Colon (tissue), 2 donors: ENCODE results near the gene CFAP73.

Source experiments
- FAIRE-seq: peaks from 2 replicates; lab custom pipeline; 2012; peaks lifted over from hg19 to GRCh38; lab: Jason Lieb, UNC
- donor health status: control.
- donor health status: control.

The CFAP73 gene

DNA sequence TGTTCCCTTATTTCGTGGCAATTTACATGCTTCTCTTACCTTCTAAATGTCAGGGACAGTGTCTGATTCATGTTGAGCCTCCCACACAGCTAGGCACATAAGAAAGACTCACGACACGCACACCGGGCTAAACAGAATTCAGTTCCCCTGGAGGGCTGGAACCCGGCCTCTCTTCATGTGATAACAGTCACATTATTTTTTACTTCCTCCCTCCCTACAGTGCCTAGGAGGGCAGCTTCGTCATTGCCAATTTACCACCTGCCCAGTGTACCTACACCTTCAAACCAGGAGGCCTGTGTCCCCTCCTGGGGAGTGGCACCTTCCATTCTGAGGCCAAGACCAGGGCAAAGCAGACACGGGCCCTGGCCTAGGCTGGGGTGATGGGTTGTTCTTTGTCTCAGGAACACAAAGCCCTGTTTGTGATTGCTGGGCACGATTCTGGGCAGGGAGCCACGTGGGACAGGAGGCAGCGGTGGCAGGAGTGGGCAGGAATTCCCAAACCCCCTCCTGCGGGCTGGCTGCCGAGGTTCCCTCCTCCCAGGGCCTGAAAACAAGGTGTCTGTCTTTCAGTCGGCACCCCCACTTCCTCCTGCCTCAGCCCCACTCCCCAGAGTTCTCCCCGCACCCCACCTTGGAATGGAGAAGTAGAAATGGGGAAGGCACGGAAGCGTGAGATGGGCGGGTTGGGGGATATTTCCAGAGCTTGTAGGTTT is 7.2 kb upstream of the CFAP73 start:
- no peak for FAIRE-seq

DNA sequence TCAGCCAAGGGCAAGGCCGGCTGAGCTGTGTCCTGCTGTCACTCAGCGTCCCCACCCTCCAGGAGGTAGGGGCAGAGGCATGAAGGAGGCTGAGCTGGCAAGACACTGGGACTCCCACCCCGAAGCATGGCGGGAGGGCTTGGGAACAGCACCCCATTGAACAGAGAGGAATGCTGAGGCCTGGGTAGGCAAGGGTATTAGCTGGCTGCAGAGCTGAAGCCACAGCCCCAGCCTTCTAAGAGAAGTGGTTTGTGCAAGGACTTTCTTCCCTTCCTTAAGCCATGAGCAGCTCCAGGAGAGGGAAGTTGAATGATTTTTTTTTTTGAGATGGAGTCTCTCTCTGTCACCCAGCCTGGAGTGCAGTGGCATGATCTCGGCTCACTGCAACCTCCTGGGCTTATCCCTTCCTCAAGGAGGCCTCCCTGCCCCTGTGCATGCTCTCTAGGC is 6.6 kb upstream of the CFAP73 start:
- FAIRE-seq = no peak

- FAIRE-seq = no peak
These were observed 5.6 kb upstream of the CFAP73 start for GRCh38 chr12:113143959-113144358.

- FAIRE-seq = no peak
These were observed 4.7 kb upstream of the CFAP73 start for GRCh38 chr12:113144806-113145205.

GRCh38 chr12:113145720-113146551 is 3.6 kb upstream of the CFAP73 start:
- no peak for FAIRE-seq

- no peak for FAIRE-seq
These were observed 2.5 kb upstream of the CFAP73 start for GRCh38 chr12:113146999-113147398.

DNA sequence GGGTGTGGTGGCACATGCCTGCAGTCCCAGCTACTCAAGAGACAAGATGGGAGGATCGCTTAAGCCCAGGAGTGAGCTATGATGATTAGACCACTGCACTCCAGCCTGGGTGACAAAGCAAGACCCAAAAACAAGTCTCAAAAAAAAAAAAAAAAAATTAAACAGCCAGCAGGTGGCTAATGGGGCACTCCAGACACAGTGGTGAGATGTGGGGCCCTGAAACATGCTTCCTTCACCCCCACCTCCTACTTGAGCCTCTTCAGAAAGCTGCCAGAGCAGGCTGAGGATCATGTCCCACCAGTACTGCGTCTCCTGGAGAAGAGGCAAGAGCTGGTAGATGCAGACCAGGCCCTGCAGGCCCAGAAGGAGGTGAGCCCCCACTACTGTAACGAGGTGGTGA is 2.1 kb downstream of the CFAP73 start:
- FAIRE-seq = no peak

DNA sequence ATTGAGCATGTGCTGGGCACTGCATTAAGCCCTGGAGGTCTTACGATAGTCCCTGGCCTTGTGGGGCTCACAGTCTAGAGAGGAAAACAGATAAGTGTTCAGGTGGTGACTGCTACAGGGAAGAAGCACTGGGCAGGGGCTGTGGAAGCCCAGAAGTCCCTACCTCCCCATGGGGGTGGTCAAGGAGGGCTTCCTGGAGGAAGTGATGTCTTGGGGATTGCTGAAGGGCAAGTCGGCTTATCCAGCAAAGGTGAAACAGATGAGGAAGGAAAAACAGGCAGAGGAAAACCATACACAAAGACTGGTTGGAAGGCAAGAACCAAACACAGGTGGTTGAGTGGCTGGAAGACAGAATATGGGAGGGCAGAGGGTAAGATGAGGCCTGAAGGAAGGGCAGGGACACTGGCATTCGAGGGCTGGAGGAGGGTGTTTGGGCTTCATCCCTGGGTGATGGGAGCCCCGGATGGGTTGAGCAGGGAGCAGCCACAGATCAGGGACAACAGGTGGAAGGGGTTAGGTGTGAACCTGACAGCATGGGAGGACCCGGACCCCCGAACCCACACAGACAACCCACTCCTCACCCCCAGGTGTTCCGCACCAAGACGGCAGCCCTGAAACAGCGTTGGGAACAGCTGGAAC is 2.8 kb downstream of the CFAP73 start:
- no peak for FAIRE-seq

DNA sequence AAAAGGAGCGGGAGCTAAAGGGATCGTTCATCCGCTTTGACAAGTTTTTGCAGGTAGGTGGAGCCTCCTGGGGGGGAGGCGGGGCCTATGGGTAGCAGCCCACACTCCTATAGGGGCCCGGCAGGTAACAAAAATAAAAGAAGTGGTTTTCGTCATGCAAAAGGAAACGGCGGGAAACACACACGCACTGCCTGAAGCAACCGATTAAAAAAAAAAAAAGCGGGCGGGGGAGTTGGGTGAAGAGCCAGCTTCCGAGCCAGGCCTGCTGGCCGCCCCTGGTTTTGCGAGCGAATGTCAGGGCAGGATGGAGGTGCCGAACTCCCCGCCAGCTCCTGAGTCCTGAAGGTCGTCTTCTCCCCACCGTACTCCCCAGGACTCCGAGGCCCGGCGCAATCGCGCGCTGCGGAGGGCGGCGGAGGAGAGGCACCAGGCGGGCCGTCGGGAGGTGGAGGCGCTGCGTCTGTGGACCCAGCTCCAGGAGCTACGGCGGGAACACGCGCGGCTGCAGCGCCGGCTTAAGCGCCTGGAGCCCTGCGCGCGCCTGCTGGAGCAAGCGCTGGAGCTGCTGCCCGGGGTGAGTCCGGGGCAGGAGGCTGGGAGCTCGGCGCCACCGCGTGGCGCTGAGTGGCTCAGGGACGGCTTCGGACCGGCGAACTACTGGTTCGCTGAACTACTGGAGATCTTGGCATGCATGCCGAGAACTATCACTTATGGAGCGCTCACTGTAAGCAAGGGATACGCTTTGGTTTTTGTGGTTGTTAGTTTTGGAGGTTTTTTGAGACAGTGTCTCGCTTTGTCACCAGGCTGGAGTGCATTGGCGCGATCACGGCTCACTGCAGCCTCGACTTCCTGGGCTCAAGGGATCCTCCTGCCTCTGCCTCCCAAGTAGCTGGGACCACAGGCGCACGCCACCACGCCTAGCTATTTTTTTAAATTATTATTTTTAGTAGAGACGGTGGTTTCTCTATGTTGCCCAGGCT is 3.6 kb downstream of the CFAP73 start:
- no peak for FAIRE-seq

GRCh38 chr12:113154351-113154973 is 4.9 kb downstream of the CFAP73 start:
- FAIRE-seq = no peak

DNA sequence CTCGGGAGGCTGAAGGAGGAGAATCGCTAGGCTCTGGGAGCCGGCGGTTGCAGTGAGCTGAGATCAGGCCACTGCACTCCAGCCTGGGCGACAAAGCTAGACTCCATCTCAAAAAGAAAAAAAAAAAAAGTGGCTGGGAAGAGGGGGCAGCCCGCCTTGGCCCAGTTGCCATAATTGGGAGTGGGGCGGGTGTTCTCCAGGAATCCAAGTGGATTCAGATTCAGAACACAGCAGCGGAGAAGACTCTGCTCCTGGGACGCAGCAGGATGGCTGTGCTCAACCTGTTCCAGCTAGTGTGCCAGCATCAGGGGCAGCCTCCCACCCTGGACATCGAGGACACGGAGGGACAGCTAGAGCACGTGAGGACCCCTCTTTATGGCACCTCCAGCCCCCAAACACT is 5.5 kb downstream of the CFAP73 start:
- no peak for FAIRE-seq

- FAIRE-seq = no peak
These were observed 6.1 kb downstream of the CFAP73 start for GRCh38 chr12:113155646-113156045.

DNA sequence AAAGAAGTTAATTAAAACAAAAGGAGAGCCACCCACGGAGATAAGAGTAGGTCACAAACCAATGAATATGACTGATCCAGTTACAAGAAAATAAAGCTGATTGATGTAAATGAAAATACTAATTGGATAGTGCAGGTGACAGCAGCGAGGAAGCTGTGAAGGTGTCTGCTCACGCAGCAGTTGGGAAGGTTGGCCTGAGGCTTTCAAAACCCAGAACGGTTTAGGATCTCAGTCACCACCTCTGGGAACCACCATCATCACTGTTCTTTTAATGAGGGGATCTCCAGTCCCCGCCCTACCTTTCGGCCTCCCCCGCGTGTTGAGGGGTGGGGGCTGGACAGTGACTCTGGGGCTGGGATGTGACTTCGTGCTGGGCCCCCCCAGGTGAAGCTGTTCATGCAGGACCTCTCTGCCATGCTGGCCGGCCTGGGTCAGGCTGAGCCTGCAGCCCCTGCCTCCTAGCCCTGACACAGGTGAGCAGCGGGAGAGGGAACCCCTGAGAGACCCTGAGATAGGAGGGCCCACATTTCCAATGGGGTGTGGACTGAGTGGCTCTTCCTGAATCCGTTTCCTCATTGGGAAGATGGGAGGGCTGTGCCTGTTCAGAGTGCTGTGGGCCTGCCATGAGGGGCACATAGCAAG is 7.8 kb downstream of the CFAP73 start:
- no peak for FAIRE-seq

DNA sequence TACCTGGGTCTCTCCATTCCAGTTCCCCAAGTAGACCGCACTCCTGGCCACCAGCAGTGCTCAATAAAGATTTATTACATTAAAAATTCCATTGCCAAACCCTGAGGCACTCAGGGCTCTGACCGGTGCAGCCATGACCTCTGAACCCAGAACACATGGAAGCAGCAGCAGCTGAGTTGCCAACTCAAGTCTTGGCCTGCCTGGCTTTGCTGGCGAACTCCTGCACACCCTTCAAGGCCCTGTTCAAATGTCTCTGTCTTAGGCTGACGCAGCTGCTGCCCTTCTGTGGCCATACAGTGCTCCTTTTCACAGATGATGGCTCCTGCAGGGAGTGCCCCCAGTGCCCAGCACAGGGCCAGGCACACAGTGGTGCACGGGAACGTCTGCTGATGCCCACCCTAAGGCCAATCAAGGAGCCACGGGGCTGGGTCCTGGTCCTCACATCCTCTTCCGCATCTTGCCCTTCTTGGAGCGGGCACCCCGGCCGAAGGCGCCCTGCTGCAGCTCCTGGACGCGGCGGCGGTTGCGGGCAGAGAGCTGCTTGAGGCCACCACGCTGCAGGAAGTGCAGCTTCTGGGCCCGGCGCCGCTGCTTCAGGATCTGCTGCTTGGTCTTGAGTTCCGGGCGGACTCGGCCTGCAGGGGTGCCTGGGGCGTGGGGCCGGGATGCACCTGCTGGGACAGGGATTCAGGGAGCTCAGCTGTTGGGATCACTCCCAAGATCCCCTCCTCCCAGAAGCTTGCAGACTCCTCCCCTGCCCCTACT is 9.1 kb downstream of the CFAP73 start:
- no peak for FAIRE-seq

DNA sequence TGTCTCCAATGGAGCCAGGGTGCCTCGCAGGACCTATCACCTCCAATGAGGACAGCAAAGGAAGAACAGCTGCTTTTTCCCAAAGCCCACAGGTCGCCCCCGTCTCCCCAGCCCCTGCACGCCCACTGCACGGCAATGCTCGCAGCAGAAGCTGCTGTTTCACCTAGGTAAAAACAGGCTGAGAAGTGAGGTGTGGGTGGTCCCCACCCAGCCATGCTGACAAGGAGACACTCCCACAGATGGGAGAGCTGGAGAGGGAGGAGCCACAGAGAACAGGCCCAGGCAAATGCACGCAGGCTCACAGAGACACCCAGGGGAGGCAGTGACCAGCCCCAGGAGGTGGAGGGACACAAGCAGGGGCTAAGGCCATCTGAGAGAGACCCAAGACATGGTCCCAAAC is 10.4 kb downstream of the CFAP73 start:
- no peak for FAIRE-seq

DNA sequence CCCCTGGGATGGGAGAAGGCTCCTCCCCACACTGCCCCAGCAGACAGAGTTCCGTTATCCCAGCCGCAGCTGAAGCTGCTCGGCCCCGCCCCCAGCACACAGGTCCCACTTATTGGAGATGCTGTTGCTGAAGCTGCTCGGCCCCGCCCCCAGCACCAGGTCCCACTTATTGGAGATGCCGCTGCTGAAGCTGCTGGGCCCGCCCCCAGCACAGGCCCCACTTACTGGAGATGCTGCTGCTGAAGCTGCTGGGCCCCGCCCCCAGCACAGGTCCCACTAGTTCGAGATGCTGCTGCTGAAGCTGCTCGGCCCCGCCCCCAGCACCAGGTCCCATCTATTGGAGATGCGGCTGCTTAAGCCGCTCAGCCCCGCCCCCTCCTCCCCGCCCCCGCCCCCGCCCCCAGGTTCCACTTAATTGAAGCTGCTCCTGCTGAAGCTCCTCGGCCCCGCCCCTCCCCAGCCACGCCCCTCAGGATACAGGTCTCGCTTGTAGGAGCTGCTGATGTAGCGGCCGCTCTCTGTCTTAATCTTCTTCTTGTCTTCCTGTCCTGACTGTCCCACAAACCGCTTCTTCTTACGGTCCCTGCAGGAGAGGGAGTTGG is 12.0 kb downstream of the CFAP73 start:
- FAIRE-seq = no peak

GRCh38 chr12:113162102-113163029 is 12.8 kb downstream of the CFAP73 start:
- FAIRE-seq = no peak

DNA sequence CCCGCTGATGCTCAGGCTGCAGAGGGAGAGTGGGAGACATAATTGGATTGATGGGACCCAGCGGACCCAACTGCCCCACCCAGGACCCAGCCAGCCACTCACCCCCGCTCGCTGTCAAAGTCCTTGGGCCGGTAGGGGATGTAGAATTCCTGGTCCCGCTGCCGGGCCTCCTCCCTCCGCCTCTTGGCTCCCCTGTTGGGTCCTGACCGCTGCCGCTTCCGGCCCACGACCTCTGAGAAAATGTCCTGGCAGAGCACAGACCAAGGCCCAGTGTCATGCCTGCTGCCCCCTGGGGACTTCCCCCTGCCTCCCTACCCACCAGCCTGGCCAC is 13.5 kb downstream of the CFAP73 start:
- no peak for FAIRE-seq

- FAIRE-seq = no peak
These were observed 14.5 kb downstream of the CFAP73 start for GRCh38 chr12:113164014-113164413.
